ENCODE results near the gene TPH1.

TPH1 gene

DNA sequence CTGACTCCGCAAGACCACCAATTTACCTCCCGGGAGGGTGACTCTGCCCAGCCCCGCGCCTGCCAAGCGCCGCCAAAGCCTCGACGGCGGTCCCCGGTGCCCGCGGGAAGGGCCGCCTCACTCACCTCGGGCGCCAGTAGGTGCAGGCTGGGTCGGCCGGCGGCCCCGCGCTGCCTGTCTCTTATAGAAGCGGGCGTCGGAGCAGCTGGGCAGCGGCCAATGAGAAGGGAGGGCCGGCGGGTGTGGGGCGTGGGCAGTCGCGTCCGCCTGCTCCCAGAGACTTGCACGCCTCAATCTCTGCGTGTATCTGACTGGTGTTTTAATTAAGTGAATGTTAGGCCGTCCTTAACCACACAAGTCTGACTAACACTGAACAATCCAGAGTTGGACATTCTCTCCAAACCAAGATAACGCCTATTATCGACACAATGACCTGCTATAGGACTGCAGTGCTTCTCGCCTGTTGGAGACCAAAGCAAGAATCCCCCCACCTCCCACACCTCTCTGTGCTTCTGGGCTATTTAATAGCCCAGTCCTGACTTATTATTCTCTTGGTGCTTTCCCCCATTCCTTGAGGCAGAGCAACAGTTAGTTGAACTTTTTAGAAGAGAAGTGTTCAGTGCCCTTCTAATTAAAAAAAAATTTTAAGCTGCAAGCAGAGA lies at the start of gene TPH1:
Gene TPH1, minus strand, starts transcription at position 154 of the 662 bp plus-strand sequence. CDS start 5,507 bp downstream, outside the sequence.
- no peak for DNase-seq

DNA sequence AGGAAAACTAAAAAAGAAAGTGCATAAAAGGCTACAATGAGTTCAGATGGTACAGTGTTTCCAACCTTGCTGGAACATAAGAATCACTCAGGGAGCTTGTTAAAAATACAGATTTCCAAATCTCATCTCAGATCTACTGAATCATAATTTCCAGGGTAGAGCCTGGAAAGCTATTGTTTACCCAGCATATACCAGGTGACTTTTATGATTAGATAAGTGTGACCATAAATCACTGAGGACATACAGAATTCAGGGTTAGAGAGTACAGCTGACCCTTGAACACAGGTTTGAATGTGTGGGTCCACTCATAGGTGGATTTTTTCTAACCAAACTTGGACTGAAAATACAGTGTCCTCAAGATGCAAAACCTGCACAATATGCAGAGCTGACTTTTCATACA lies 47.9 kb upstream of the TPH1 start:
- DNase-seq, result no peak

DNA sequence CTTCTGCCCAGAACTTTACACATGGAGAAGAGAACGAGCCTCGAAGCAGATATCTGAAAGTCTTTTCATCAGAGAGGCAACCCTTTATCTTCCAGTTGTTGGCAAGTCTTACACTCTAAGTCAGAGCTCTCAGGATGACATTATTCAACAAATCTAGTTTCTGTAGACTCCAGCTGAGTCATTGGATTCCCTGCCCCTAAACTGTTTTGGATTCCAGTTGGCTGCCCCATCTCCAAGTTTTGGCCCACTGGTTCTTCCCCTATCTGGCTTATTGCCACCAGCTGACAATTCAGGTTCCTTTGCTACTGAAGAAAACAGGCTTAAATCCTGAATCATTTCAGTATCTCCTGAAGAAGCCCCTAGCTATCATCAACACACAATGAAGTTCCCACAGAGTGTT lies 45.7 kb upstream of the TPH1 start:
- no peak for DNase-seq

DNA sequence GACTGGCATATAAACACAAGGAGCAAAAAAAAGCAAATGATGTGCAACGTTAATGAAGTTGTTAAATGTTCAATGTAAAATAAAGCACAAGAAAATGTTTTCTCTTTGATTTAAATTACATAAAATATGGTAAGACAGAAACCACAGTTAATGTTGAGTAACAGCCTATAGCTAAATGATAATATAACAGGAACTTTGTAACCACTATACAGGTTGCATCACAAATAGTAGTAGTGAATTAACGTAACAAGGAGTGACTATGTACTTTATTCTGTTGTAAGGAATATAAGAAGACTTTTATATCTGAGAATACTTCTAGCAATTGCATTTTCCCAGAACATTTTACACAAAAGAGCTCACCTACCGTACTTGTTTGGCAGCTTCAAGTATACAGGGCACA lies 42.9 kb upstream of the TPH1 start:
- no peak for DNase-seq

DNA sequence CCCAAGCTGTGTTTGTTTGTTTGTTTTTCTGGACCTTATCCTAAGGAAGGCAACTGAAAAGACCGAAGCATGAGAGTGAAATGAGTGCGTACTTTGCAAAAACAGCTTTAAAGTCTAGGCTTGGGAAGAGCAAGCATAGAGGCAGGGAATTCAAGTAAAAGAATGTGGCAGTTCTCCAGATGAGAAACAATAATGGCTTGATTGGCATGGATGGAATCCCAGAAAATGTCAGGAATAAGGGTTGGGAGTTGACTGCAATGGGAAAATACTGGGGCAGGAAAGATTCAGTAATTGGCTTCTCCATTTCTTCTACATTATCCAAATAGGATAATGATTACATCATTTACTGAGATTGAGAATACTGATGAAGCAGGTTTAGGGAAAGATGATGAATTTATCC lies 42.3 kb upstream of the TPH1 start:
- no peak for DNase-seq

DNA sequence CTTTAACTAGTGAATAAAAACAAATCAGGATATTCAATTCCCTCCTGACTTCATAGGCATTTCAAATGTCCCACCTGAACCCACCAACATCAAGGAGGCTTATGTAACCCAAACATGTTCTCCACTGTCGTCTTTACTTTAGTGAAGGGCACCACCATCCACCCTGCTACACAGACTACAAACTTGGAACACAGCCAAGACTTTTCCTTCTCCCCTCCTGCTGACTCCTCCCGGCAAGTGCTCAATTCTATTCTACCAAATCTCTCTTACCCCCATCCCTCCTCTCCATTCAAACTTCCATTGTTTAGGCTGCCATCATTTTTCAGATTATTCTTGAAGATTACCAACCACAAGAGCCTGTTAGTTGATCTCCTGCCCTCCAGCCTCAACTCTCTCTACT lies 35.5 kb upstream of the TPH1 start:
- DNase-seq, result no peak

DNA sequence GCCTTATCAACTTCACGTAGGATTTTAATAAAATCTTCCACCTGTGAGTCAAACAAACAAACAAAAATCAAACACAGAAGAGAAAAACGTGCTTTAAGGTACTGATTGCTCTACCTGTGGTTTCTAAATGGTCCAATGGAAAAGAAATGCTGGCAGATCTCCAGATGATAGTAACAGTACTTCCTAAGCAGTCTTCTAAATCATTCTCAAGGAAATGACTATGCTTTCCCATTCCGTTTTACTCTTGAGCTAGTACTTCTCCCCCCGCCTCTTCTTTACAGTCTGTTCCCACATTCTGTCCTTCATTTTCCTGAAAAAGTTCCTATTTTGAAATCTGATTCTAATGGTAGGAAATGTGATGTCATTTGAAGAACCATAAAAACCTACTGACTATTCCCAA lies 34.4 kb upstream of the TPH1 start:
- no peak for DNase-seq

DNA sequence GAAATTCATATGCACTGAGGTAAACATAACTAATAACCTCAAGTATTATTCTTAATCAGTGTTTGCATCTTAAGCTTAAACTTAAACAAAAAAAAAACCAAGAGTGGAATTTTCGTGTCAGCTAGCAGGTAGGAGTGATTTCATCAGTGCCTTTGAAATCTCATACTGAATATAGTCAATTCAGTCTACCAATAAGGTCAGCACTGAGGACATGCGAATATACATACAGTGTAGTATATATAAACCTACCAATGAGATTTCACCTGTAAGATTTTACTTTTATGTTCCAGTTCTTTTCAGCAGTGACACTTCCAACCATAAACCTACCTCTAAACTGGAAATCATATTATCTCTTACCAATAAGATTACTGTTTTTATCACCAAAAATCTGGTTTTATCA lies 32.8 kb upstream of the TPH1 start:
- no peak for DNase-seq

DNA sequence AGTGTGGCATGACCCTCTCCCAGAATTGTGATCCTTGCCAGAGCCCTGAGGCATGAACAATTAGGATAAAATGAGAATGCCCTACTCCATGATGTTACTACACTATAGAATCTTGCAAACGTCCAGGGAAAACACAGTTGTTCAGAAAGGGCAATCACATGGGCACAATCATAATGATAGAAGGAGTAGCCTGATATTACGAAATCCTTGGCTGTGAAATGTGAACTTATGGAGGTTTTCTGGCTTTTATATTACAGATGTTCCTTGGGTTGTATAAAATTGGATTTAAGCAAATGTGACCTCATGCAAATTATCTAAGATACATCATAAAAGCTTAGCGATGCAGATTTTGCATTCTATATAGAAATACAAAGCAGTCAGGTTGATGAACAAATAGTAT lies 29.4 kb upstream of the TPH1 start:
- no peak for DNase-seq

DNA sequence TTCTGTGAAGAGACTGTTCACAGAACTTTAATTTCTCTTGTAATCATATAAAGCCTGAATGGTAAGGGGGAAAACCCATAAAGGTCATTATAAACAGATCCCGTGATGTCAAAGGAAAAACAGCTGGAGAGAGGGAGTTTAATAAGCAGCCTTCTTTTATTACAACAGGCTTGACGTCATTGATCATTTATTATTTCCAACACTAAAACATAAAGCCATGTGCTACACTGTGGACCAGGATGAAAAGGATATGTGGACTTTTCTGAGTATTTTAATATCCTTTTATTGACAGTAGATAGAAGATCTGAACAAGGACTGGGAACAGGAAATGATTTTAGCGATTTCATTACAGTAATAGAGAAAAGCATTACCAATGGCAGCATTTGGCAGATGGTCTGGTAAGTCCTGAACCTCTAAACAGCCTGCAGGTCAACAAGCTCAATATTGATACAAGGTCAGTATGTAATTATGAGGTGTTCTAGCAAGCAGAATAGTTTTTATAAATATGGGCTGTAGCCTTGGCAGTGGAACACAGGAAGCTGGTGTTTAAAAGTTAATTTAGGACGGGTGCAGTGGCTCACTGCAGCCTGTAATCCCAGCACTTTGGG lies 25.1 kb upstream of the TPH1 start:
- peak; percentile 49 for DNase-seq

DNA sequence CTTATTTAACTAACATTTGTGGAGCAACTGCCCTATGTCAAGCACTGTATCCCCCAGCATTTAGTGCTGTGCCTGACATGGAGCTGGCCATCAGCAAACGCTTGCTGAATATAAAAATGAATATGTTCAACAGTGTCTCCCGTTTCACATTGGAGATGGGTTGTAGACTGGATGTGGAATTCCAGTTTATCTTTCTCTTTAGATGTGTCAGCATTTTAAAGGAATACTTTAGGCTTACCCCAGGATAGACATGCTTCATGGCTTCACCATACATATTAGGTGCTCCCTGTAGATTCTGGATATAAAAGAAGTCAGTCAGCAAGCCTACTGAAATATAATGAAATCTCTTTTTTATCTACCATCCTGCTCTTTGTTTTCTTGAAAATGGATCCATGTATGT lies 21.3 kb upstream of the TPH1 start:
- DNase-seq, result no peak

DNA sequence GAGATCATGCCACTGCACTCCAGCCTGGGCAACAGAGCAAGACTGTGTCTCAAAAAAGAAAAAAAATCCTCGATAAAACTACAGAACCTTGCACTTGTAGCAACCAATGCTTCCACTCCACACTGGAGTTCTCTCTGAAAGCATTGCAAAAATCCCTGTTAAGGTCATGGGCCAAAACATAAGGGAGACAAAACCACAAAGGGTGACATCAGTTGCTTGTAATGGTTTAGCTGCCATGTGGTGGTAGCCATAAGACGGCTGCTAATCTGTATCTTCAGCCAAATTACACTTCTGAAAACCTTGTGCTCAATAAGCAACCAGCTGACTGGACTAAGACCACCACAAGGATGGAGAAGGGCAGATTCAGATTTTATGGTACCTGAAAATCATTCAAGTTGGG lies 20.6 kb upstream of the TPH1 start:
- DNase-seq, result no peak

DNA sequence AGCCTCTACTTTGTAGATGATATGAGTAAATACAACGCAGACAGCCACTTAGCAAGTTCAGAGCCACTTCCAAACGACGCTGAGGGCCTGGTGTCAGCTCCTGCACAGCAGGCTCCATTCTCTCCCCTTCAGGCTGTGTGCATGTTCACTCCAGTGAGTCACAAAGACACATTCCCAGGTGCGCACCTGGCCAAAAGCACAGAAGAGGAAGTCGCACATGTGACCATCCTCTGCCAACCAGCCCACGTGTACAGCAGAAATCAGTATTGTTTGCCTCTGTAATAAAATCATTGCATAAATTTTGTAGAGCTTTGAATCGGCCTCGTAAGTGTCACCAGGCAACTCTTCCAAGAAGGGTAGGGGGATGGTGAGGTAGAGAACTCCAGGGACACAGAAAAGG lies 19.5 kb upstream of the TPH1 start:
- peak; percentile 80 for DNase-seq

DNA sequence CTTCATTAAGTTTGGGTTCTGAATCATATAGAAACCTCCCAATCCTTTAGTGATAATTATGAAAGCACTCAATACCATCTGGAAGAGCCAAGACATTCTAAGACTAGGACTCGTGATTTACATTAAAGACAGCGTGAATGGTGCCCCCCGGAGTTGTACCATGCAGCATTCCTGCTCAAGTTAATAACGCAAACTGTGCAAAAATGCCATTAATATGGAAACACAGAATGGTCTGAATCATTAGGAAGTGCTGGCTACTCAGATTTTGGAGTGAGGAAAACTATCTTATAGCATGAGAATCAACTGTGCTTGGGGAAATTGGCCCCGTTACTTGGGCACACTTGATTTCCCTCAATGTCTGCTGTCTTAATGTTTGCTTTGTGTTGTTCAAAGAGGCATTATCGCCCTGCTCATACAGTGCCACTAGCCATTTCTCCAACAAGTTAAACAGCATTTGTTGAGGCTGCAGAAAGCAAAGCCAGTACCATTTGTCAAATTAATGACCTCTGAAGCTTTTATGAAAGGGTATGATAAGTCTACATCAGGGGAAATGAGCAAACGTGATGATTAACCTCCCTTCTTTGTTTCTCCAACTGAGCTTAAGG lies 18.5 kb upstream of the TPH1 start:
- DNase-seq, result peak; percentile 27

DNA sequence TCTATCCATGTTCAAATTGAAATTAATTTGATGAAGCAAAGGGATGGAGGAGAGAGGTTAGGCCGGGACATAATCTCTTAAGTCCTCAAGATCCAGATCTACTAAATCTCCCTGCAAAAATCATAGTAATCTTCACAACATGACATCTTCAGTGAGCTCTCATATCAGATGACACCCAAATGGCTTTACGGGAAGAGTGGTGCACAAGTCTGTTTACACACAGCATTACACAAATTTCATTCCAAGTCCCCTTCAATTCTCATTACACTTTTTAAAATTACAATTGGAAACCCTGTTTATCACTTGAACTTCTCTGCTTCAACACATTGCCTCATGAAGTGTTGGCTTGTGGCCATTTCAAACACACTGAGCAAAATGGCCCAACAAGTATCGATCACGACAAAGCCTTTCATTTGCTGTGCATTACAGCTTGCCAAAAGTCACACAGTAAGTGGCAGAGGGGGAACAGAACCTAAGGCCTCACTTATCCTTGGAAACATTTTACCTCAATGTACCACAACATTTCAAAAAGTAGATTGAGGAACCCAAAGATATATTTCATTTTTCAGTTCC lies 17.9 kb upstream of the TPH1 start:
- DNase-seq, result peak; percentile 71

DNA sequence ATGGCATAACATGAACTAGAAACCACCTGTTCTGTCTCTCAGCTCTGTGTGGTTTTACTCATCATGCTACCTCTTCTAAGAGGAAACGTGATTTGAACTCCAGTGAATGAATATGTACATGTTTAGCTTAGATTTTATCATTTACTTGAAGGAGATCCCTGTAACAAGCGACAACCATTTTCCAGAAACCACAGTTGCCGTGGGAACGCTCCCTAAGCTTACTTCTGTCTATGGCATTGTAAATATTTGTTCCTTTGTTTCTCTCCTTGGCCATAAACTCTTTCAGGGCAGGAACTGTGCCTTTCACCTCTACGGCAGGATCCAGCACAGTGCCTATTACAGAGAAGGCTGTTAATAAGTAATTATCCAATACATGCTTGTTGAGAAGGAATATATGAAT lies 17.1 kb upstream of the TPH1 start:
- DNase-seq, result peak; percentile 64

DNA sequence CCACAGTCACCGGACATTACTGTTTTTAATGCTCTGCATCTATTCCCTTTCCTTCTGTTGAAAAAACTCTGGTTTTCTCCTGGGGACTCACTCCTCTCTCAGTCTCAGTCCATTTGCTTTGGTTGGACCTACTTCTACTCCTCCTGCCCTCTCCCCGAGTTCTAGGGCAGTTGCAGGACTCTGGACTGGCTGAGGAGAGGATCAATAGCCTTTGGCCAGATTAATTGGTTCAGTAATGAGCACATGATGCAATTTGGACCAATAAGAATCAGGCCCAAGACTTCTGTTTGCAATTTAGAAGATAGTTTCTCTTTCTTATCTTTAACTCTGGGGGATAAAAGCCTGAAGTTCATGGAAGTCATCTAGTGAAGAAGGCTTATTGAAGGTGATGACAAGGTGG lies 15.3 kb upstream of the TPH1 start:
- DNase-seq, result no peak

DNA sequence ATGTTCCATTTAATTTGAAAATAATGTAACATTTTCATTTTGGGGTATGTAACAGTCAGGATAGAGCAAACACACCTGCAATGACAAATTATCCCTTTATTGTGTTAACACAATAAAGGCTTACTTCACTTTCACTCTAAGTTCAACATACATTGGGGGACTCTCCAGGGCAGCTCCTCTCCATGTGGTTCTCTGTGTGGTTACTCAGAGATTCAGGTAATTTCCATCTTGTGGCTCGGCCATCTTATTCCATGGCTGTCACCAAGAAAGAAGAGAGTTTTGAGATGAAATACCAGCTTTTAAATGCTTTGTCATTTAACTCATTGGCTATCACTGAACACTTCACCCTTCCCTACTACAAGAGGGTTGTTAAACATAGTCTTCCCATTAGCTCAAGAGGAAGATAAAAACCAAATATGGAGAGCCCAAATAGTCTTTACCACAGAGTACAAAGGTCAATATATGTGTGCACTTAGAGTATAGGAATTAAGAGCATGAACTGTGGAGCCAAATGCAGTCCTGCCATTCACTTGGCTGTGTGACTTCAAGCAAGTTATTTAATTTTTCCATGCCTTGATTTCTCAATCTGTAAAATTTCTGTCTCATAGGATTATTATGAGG lies 10.6 kb upstream of the TPH1 start:
- no peak for DNase-seq

DNA sequence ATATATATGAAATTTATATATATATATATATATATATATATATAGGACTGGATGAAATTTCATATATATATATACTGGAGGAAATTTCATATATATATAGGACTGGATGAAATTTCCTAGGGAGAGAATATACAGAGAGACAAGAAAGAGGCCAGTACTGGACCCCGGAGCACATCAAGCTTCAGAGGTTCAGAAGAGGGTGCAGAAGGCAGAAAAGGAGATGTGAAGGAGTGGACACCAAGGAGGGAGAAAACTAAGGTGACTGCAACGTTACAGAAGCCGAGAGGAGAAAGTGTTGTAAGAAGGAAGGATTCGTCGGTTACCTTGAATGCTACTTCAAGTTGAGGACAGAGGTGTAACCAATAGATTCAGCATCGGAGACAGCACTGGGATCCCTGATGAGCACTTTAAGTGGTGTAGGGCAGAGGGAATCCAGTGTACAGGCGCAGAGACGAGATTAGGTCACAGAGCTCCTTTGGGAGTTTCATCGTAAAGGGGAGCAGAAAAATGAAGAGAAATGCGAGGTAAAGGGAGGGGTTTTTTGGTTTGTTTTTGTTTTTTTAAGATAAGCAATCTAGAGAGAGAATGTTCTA lies 8.5 kb upstream of the TPH1 start:
- no peak for DNase-seq

DNA sequence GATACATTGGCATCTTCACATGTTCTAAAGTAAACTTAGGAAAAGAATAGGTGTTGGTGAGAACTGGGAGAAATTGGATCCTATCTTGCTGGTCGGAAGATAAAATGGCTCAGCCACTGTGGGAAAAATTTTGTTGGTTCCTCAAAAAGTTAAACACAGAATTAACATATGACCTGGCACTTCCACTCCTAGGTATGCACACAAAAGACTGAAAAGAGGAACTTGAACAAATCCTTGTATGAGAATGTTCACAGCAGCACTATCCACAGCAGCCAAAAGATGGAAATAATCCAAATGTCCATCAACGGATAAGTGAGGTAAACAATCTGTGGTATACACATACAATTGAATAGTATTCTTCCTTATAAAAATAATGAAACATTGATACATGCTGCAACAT lies 4.8 kb upstream of the TPH1 start:
- DNase-seq, result no peak

DNA sequence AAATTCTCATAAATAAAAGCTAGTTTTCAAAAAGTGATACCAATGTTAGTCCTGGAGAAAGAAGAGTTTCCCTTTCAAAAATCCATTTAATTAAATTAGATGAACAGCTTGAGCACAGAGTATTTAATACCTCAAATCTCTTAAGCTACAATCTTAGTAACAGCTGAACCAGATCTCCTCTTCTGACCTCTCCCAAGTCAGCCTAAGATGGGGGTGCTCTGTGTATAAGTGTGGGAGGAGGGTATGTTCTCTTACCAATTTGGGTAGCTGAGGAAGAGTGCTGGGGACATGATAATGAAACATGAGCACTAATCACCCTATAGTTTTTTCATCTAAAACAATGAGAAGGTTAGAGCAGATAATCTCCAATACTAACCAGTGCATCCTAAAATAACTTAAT lies 9.6 kb downstream of the TPH1 start:
- no peak for DNase-seq

DNA sequence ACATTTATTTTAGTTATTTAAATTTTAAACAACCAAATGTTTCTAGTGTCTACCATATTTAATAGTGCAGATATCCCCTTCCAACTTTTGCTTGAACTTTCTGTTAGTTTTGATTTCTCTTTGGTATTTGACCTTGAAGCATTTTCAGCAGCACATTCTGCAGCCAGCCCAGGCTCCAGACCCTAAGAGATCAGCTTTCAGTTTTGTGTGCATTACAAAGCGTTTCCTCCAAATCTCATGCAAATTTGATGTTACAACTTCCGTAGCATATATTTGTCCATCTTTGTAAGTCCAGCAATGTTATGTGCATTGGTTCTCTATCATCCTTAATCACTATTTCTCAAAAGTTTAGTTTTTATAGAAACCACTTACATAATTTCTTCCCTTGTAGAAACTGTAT lies 18.6 kb downstream of the TPH1 start:
- no peak for DNase-seq

DNA sequence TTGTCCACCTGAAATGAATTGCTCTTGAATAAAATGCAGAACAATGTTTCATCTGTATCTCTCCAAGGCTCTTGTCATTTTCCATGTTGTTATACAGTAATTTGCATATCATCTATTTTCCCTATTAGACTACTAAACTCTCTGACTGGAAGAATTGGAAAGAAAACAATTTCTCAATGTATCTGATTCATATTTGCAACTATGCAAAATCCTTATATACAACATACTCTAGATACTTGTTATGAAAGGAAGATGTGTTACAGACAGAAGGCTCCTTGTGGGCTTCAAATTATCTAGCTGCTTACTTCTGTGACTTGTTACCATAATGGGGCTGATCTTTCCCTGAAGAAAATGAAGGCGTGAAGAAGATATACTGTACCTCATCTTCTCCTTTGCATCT lies 23.6 kb downstream of the TPH1 start:
- no peak for DNase-seq

DNA sequence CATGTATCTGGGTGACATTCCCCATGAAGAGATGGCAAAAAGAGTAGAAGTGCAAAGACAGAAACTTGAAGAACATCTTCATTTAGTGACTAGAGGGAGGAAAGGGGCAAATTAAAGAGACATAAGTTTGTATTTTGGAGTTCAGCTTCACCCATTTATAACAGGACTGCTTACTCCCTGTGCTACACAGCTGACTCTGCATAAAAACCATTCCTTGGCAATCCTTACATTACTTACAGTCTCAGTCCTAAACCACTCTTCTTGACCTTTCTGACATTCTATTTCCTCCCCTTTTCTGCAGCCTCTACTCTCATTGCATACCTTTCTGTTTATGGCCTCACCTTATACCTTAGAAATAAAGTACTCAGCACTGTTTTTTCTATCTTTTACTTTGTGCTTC lies 26.4 kb downstream of the TPH1 start:
- DNase-seq, result no peak
